GM18502 (cell line): ENCODE data around the gene SF3B5.
A peak's percentile ranks its signal among the peaks of the same experiment; 100 is the strongest.
"Not testable (repeated sequence)": the region's sequence is repeated elsewhere in the genome, so short reads cannot be mapped to it uniquely, and the experiment has no call there.

Experiments used
- ATAC-seq: cut with Tn5 transposase; IDR thresholded peaks from one replicate; pipeline ENCODE4 v1.9.1; 2021; ENCODE audit warnings: mild to moderate bottlenecking; ENCODE audit not compliant: unreplicated experiment, poor library complexity

SF3B5 gene

DNA sequence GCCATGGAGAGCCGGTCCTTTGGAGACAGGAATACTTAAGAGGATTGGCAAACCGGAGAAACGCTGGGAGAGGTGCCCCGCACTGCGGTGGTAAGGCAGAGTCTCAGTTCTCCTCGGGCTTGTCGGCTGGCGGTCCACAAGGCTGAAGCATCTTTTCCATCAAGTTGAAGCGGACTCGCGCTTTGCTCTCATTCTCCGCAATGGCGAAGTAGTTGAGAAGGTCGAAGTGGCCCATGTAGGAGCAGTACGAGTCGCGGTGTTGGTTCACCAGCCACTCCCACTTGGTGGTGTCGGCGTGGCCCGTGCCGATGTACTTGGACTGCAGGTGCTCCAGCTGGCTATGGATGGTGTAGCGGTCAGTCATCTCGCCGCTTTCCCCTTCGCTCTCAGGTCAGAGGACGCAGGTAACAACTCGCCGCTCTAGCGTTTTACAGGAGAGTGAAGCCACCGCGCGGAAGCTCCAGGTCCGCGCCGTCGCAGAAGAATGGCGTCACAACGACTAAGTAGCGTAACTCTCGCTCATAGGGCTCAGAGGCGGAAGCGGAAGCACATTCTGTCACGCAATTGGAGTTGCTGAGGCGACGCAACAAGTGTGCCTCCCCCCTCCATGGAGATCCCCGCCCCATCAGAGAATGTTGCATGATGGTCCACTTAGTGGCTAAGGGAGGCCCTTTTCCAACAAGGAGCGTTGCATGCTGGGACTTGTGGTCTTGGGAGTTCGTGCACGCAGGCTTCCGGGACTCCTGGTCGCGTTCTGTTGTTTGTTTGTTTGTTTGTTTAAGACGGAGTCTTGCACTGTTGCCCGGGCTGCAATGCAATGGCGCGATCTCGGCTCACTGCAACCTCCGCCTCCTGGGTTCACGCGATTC, at the start of gene SF3B5:
Gene SF3B5, minus strand, starts transcription at position 440 of the 869 bp plus-strand sequence. Its CDS starts 76 bp downstream, at position 364.
- ATAC-seq, result peak; percentile 97

- ATAC-seq, result no peak
These were observed 49.6 kb upstream of the SF3B5 start for GRCh38 chr6:144144996-144145395.

- no peak for ATAC-seq
These were observed 48.5 kb upstream of the SF3B5 start for GRCh38 chr6:144143878-144144277.

GRCh38 chr6:144143106-144143505, 47.7 kb upstream of the SF3B5 start:
- ATAC-seq, result no peak

GRCh38 chr6:144141470-144141869, 46.1 kb upstream of the SF3B5 start:
- no peak for ATAC-seq

DNA sequence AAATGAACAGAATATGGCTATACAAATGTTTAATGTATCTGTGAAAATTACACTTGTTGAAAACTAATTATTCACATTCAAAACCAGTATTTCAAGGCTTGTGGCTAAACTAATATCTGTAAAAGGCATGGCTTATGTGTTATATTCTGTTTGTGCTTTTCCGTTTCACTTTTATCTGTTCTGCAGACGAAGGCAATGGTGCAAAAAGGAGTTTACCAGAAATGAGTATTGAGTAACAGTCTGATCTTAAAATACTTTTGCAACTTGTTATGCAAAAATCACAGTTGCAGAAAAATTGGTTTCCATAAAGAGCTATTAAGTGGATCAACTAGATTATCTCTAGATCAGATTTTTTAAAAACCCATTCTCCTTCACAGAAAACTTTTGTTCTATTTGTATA, 45.5 kb upstream of the SF3B5 start:
- ATAC-seq, result peak; percentile 89

GRCh38 chr6:144139817-144140216, 44.4 kb upstream of the SF3B5 start:
- no peak for ATAC-seq

DNA sequence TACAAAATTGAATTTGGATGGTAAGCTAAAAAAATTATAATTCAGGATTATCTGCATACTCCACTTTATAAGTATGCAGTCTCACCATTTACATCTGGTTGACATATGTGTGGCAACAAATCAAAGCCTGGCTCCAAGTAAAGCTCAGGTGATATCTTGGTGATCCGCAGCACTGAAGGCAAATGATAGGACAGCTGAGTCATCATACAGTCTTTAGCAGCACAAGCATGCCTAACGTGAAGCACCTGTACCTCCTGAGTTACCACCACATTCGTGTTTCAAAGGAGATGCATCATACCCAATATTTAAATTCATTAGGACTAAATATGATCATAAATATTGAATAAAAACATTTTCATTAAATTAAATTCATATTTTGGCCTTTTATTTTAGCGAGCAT, 43.2 kb upstream of the SF3B5 start:
- no peak for ATAC-seq

DNA sequence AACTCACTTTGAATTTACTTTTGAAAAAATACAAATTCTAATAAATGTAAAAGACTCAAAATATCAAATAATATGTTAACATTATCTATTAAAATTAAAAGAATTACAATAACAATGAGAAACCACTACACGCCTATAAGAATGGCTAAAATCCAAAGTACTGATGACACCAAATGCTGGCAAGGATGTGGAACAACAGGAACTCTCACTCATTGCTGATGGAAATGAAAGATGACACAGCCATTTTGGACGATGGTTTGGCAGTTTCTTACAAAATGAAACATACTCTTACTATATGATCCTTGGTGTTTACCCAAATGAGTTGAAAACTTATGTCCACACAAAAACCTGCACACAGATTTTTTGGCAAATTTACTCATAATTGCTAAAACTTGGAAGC, 39.4 kb upstream of the SF3B5 start:
- ATAC-seq, result no peak

- no peak for ATAC-seq
These were observed 38.8 kb upstream of the SF3B5 start for GRCh38 chr6:144134176-144134575.

DNA sequence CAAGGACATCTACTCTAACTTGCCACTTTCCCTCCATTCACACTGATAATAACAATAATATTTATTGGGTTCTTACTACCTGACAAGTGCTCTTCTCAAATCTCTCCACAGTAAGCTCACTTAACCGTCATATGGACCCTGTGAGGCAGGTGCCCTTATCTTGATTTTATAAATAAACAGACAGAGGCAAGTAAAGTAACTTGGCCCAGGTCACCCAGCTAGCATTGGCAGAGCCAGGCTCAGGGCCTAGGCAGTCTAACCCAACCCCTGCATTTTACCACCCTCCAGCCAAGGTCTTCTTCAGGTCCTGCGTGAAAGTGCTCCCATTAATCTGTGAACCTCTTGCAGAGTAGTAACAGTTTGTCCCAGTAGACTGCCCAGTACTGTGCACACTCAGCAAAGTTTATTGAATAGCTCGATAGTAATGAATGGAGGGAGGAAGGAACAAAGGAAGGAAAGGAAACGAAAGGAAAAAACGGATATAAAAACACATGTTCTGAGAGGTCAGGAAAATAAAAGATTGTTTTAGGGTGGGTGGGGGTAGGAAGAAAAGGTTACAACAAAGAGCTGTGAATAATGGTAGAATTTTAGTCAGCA, 38.0 kb upstream of the SF3B5 start:
- ATAC-seq, result no peak

DNA sequence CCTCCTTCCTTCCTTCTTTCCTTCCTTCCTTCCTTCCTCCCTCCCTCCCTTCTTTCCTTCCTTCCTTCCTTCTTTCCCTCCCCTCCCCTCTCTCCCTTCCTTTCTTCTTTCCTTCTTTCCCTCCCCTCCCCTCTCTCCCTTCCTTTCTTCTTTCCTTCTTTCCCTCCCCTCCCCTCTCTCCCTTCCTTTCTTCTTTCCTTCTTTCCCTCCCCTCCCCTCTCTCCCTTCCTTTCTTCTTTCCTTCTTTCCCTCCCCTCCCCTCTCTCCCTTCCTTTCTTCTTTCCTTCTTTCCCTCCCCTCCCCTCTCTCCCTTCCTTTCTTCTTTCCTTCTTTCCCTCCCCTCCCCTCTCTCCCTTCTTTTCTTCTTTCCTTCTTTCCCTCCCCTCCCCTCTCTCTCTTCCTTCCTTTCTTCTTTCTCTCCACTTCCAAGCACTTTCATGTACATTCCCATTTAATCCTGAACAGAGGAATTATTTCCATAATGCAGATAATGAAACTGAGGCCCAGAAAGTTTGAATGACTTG, 36.9 kb upstream of the SF3B5 start:
- ATAC-seq, result not testable (repeated sequence)

- ATAC-seq, result peak; percentile 57
These were observed 35.9 kb upstream of the SF3B5 start for GRCh38 chr6:144131248-144131709.

- ATAC-seq, result no peak
These were observed 34.1 kb upstream of the SF3B5 start for GRCh38 chr6:144129469-144129868.

DNA sequence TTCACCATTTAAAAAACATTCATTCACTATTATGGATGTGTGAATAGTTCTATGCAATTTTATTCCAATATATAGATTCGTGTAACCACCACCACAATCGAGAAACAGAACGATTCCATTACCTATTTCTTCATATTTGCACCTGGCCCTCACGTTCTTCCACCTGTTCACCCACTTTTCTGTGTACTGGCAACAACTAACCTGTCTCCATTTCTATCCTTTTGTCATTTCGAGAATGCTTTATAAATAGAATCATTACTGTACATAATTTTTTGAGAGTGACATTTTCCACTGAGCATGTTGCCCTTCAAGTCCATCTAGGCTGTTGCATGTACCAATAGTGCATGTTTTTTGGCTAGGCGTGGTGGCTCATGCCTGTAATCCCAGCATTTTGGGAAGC, 31.7 kb upstream of the SF3B5 start:
- no peak for ATAC-seq

GRCh38 chr6:144123836-144124235, 28.5 kb upstream of the SF3B5 start:
- ATAC-seq, result no peak

DNA sequence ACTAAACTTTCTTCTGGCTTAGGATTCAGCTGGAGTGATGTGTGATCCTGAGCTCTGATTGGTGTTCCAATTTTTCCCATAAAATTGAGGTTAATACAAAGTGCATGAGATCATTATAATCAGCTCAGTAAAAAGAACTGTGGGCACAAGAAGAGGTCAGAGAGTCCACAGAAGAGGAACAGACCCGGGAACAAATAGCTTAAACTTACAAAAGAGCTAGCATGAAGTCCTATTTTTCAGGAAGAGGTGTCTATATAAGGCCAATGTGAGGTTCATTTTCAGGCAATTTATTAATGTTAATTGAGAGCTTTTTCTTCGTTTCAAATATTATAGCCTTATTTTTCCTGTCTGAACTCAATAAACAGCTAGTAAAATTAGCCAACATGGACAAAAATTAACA, 28.0 kb upstream of the SF3B5 start:
- no peak for ATAC-seq

- no peak for ATAC-seq
These were observed 27.5 kb upstream of the SF3B5 start for GRCh38 chr6:144122861-144123260.

DNA sequence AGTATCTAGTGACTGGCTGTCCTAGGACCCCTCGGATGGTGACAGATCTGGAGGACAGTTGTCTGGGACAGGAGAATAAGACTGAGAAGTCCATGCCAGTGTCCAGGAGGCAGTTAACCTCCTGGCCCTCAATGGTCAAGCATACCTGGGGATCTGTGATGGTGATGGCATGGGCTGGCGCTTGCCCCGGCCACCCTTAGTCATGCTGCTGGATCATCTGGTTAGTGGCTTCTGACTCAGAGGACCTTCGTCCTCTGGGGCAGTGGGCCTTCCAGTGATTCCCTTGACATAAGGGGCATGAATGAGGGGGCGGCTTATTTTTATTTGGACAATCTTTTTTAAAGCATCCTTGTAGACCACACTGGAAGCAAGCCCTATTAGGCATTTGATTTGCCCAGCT, 24.0 kb upstream of the SF3B5 start:
- ATAC-seq, result no peak

DNA sequence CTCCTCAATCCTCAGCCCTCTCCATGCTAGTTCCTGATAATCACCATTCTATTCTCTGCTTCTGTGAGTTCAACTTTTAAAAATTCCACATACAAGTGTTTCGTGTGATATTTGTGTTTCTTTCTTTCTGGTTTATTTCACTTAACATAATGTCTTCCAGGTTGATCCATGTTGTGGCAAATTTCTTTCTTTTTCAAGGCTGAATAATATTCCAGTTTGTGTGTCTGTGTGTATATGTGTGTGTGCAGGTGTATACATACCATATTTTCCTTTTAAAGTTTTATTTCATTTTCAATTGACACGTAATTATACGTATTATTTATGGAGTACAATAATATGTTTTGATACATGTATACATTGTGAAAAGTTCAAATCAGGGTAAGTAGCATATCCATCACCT, 19.8 kb upstream of the SF3B5 start:
- ATAC-seq, result no peak

DNA sequence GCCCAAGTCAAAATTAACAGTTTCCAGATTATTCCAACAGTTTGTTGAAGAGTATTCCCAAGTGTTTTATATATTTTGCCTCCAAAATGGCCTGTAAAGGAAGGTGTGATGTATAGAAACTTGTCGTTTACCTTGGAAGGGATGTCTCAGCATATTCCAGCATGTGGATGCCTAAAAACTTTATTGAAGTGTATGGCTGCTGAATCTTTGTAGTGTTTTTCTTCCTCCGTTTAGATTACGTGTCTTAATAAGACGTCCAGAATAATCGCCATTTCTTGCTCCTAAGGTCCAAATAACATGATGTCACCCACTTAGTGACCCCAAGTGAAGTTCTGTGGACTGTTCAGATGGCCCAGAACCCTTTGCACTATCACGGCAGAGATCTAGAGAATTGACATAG, 18.0 kb upstream of the SF3B5 start:
- no peak for ATAC-seq

DNA sequence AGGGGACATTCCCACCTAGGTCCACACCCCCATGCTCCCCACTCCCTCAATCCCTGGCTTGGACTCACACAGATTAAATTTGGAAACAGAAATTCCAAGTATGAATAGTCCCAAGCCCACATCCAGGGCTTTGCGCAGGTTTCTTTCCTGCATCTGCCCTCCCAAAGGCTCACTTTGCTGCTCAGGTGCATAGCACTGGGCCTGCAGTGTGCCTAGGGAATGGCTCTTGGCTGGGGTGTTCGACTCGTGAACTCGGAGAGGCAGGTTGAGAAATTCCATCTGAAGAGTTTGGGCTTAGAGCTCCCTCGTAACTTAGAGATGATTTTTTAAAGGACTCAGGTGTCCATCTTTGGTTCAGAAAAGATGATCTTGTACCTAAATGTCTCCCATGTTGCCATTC, 14.8 kb upstream of the SF3B5 start:
- no peak for ATAC-seq
